HG03064 (cell line): ENCODE measurements around the gene RPS13.
A peak's percentile ranks its signal among the peaks of the same experiment; 100 is the strongest.
"Not testable (repeated sequence)": the region's sequence is repeated elsewhere in the genome, so short reads cannot be mapped to it uniquely, and the experiment has no call there.

ENCODE experiments used
- ATAC-seq: cut with Tn5 transposase; IDR thresholded peaks from one replicate; pipeline ENCODE4 v1.9.1; 2021; ENCODE audit warnings: low read depth; ENCODE audit not compliant: unreplicated experiment

RPS13 gene

GRCh38 chr11:17077520-17078401, at the start of gene RPS13:
Gene RPS13, minus strand, starts transcription at chr11:17077667. Its CDS starts 26 bp downstream, at chr11:17077641.
- peak; percentile 96 for ATAC-seq

- ATAC-seq = no peak
Measured at GRCh38 chr11:17121981-17122380, 44.5 kb upstream of the RPS13 start.

- no peak for ATAC-seq
Measured at GRCh38 chr11:17117262-17117661, 39.8 kb upstream of the RPS13 start.

GRCh38 chr11:17116117-17116516, 38.6 kb upstream of the RPS13 start:
- no peak for ATAC-seq

GRCh38 chr11:17107745-17108144, 30.3 kb upstream of the RPS13 start:
- not testable (repeated sequence) for ATAC-seq

GRCh38 chr11:17105404-17106040, 28.1 kb upstream of the RPS13 start:
- not testable (repeated sequence) for ATAC-seq

- no peak for ATAC-seq
Measured at GRCh38 chr11:17102462-17102861, 25.0 kb upstream of the RPS13 start.

GRCh38 chr11:17098658-17099057, 21.2 kb upstream of the RPS13 start:
- no peak for ATAC-seq

GRCh38 chr11:17098038-17098437, 20.6 kb upstream of the RPS13 start:
- no peak for ATAC-seq

- not testable (repeated sequence) for ATAC-seq
Measured at GRCh38 chr11:17085976-17086375, 8.5 kb upstream of the RPS13 start.

GRCh38 chr11:17077240-17077519, 287 bp downstream of the RPS13 start:
- peak; percentile 6 for ATAC-seq

- ATAC-seq = no peak
Measured at GRCh38 chr11:17076517-17077239, 789 bp downstream of the RPS13 start.

- ATAC-seq = no peak
Measured at GRCh38 chr11:17075506-17075905, 2.0 kb downstream of the RPS13 start.

- no peak for ATAC-seq
Measured at GRCh38 chr11:17073370-17074027, 4.0 kb downstream of the RPS13 start.

- no peak for ATAC-seq
Measured at GRCh38 chr11:17067417-17067816, 10.1 kb downstream of the RPS13 start.

GRCh38 chr11:17066691-17067090, 10.8 kb downstream of the RPS13 start:
- no peak for ATAC-seq

GRCh38 chr11:17063171-17064002, 14.1 kb downstream of the RPS13 start:
- ATAC-seq = no peak

GRCh38 chr11:17051146-17051545, 26.3 kb downstream of the RPS13 start:
- ATAC-seq = not testable (repeated sequence)

GRCh38 chr11:17048491-17048890, 29.0 kb downstream of the RPS13 start:
- ATAC-seq = not testable (repeated sequence)

GRCh38 chr11:17046690-17047089, 30.8 kb downstream of the RPS13 start:
- ATAC-seq = no peak
